ENCODE measurements around the gene ACTL8.

The ACTL8 gene

GRCh38 chr1:17772615-17773212 lies 17.6 kb downstream of the ACTL8 start:
- no peak for DNase-seq

- DNase-seq, result no peak
These were observed 18.6 kb downstream of the ACTL8 start for GRCh38 chr1:17773591-17774326.

DNA sequence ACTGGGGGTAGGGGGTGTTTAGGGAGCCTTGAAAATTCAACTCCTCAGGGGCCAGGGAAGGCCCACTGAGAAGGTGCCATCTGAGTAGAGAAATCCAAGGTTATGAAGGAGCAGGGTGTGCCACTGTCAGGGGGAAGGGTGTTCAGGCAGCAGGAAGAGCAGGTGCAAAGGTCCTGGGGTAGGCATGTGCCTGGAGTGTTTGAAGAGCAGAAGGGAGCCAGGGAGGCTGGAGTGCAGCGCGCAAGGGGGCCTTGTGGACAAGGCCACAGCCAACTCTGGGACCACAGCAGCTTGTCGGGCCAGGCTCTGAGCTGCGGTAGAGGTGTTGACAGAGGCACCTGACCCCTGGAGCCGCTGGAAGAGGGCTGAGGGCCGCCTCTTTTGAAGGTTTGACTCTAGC lies 19.3 kb downstream of the ACTL8 start:
- DNase-seq, result no peak

- no peak for DNase-seq
These were observed 20.7 kb downstream of the ACTL8 start for GRCh38 chr1:17775796-17776195.

- no peak for DNase-seq
These were observed 21.3 kb downstream of the ACTL8 start for GRCh38 chr1:17776426-17776825.

DNA sequence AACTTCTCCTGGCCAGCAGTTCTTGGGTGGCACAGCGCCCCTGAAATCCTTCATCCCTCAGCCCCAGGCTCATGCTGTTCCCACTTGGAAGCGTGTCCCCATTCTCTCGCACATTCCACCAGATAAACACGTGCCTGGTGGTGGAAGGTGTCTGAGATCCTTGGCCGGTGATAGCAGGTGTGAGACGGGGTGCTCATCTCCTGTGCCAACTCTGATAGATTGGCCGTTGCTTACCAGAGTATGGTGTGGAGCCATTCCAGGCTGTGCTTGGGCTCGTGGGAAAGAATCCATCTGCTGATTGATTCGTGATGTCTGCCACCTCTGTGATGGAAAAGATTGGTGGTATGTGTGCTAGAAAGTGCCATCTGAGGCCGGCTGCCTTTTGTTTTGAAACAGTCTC lies 22.2 kb downstream of the ACTL8 start:
- no peak for DNase-seq

DNA sequence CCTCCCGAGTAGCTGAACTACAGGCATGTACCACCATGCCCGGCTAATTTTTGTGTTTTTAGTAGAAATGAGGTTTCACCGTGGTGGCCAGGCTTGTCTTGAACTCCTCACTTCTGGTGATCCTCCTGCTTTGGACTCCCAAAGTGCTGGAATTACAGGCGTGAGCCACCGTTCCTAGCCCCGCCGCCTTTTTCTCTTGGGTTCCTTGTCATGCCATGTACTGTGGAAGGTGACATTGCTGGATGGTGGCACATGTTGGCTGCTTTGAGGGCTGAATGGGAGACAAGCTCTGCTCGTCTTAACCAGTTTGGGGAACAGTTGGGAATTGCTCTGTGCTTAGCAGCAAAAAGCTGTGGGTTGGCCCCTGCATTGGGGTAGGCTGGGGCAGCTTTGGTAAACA lies 22.7 kb downstream of the ACTL8 start:
- no peak for DNase-seq

- DNase-seq, result no peak
These were observed 25.8 kb downstream of the ACTL8 start for GRCh38 chr1:17780916-17781315.

GRCh38 chr1:17789926-17790325 lies 34.8 kb downstream of the ACTL8 start:
- no peak for DNase-seq

- DNase-seq, result no peak
These were observed 35.4 kb downstream of the ACTL8 start for GRCh38 chr1:17790383-17791054.

DNA sequence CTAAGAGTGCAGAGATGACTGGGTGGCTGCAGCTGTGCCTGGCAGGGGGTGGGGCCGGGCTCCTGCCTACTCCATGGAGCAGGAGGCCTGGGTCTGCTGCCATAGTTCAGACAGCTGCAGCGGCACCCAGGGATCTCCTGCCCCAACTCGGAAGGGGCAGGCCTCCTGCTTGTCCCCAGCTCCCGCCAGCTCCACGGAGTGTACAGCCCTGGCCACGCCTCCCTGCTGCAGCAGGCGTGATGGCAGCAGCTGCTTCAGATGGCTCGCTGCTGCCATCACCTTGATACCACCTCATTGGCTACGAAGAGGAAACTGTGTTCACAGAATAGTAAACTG lies 35.9 kb downstream of the ACTL8 start:
- no peak for DNase-seq

- DNase-seq, result no peak
These were observed 36.3 kb downstream of the ACTL8 start for GRCh38 chr1:17791480-17791879.

DNA sequence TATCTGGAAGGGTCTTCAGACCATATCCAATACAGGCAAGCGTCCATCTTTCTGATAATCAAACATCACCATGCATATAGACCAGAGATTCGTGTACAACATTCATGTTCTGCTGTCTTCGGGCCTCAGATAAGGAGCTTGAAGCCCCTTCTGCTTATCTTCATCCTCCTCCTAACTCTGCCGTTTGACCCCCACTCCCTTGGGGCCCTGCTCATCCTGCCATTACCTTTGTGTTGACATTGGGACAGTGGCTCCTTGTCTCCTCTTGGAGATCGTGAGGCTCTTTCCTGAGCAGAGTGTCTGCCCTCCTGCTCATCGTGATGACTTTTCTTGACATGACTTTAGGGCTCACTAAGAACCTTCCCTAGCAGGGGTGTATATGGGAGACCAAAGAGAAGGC lies 37.3 kb downstream of the ACTL8 start:
- DNase-seq, result no peak

DNA sequence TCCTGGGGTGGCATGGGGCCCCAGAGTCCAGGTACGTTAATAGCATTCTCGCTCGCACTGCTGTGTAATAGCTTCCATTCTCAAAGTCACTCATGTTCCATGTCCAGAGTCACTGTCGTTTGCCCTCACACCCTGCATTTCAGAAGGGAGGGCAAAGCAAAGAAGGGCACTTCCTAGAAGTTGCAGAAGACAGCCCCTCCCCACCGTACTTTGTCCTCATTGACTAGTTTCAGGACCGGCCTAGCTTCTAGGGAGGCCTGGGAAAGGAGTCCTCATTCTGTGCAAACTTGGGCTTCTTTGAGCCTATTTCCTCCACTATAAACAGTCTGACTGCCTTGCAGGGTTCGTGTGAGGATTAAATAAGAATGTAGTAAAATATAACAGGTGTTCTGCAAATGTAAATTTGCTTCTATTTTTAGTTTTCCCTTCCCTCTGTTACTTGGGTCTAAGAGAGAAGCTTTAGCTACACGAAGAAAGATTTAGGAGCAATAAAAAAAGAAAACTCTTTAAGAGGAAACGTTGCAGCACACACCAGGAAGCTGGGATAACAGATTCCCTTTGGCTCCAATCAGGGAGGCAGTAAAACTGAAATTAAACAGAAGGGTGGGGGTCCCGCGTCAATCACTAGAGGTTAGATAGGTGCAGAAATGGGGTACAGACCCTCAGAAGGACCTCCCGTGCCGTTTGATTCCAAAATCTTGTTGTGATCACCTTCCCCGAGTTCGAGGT lies 40.1 kb downstream of the ACTL8 start:
- DNase-seq, result no peak

GRCh38 chr1:17795836-17796645 lies 40.9 kb downstream of the ACTL8 start:
- no peak for DNase-seq

DNA sequence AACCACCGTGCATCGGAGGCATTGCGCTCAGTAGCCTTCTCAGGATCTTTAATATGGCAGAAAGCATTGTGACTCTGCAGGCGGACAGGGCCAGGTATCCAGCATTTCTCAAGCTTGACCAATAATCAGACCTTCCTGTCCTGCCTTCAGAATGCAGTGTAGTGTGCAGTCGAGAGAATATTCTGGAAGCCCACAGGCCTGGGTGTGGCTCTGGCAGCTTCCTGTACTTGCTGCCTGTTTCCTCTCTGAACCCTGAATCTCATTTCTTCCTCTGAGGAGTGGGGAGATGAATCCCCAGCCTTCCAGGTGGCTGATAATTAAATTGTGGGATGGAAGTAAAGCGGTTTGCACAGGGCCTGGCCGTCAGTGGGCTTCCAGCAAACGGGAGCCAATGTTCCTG lies 42.3 kb downstream of the ACTL8 start:
- no peak for DNase-seq

DNA sequence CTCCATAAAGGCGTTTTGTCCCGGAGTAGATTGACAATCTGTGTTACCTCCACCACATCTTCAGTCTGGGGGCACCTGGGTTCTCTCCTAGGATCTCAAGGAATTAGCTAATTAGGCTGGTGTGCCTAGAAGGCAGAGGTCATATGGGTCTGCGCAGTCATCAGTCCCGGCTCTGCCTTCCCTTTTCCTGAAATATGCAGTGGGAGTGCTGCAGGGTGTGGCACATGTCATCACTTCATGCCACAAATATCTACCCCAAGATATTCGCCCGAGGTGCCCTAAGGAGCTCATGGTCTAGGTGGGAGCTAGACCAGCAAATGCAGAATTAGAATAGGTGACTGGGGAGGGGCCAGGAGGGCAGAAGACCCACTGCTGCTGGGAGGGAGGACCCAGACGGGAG lies 42.9 kb downstream of the ACTL8 start:
- DNase-seq, result no peak

DNA sequence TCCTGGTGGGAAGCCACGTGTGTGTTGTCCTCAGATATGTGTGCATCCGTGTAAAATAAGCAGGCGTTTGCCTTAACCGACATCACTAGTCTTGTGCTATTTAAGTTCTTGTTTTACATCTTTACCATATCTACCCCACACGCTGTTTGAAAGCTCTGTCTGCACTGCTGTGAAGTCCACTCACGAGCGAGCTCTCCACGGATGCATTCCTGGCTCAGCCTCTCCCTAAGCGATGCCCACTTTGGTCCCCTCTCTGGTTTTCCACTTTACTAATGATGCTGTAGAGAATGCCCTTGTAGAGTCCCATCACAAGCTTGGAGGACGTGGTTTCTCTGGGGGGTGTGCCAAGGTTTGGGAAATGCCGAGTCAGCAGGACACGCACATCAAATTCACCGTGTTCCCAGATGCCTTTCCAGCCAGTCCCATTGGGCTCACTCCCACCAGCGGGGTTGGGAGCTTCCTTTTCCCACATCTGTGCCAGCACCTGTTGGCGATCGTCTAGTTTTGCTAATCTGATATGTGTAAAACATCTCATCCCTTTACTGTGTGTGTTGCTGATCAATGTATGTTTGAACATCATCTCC lies 43.8 kb downstream of the ACTL8 start:
- no peak for DNase-seq

- no peak for DNase-seq
These were observed 44.5 kb downstream of the ACTL8 start for GRCh38 chr1:17799642-17800041.

- no peak for DNase-seq
These were observed 47.0 kb downstream of the ACTL8 start for GRCh38 chr1:17802164-17802563.

DNA sequence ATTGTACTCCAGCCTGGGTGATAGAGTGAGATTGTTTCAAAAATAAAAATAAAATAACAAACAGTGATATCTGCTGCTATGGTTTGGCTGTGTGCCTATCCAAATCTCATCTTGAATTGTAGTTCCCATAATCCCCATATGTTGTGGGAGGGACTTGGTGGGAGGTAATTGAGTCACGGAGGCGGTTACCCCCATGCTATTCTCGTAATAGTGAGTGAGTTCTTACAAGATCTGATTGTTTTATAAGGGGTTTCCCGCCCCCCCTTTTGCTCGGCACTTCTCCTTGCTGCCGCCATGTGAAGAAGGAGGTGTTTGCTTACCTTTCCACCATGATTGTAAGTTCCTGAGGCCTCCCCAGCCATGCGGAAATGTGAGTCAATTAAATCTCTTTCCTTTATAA lies 47.8 kb downstream of the ACTL8 start:
- no peak for DNase-seq

DNA sequence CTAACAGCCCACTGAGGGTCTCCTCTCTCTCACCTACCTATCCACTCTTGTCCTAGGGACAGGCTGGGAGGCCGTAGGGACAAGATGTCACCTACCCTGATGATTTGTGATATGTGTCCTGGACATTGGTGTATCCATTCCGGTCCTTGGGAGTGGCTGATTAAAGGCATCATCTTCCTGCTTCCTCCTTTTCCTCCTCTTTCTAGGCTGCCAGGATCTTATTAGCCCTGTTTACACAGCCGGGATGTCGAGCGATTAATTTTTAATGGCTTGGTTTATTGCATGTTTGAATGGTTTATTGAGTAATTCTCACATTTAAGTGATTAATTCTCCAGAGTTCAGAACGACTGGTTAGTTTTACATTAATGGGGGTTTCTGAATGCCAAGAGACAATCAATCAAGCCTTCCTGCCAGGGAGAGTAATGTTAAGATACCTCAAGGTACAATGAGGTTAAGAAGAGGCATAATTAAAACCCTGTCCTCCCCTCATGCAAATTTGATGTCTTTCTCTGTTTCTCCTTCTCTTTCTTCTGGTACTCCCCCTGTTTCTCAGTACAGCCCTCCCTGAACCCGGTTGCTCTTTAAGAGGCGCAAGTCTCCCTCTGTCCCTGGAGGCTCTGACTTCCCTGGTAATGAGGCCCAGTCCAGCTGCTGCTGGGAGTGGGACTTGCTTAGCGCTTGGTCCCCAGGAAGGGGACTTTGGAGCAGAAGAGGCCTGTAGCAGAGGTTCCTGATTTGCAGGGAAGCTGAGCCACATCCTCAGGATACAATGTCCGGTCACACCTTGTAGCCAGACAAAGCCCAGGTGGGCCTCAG lies 50.9 kb downstream of the ACTL8 start:
- no peak for DNase-seq
